ENCODE data around the gene AUTS2.

- TF ChIP-seq CTCF (conservative IDR thresholded peaks at IDR 0.05; ENCODE audit: low read depth, low read length) = no peak
- TF ChIP-seq EZH2 (IDR thresholded peaks at IDR 0.05; ENCODE audit: borderline replicate concordance, low read depth, low read length, poor library complexity, severe bottlenecking) = no peak
These were observed 694.4 kb downstream of the AUTS2 start for GRCh38 chr7:70292716-70293115.

Data from A673 (cell line).